ENCODE measurements around the gene PSD2. TPM values are rescaled to one million over a fixed set of nuclear protein-coding genes. Genes with fewer than 3 reads are reported as not detected.

The PSD2 gene
- total and polyA plus RNA-seq, 10 of the 15 experiments (the other 5 are each of a cell fraction or from before 2014, with no cell fraction given), result 0.02 to 0.14 (median 0.03) TPM; not detected in 5

DNA sequence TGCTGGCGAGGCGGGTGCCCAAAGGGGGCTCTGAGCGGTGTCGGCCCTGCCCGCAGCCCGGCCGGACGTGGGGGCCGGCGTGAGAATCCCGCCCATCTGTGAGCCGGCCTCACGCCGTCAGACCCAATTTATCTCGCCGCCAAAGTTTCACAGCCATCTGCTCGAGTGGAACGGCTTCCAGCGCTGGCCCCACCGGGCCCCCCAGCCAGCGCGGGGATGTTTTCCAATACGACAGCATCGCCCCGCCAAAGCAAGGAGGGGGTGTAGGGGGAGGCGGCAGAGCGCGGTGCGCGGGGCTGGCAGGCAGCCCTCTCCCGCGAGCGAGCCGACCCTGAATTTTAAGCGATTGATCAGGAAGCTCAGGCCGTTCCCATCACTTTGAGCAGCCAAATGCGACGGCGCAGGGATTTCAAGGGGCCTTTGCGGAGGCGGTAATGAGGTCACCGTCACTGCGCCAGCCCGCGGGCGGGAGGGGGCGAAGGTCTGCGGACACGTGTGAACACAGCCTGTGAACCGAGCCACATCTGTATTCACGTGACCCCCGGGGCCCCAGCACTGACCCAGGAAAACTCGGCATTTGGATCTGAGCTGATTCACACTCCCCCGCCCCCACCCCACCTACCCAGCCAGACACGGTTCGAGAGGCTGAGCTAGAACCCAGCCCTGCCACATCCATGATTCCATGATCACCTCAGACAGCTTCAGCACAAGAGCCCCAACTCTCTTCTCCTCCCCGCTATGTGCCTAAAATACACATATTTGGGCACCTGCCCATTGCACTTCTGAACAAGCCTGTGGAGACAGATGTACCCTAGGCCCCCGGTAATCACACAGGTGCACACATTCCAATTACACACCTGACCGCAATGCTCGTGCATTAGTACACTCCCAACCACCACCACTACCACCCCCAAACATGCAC is 47.8 kb upstream of the PSD2 start (continued):
- TF ChIP-seq ZBTB40 (IDR thresholded peaks at IDR 0.05; ENCODE audit: borderline replicate concordance) (0 out of 2 replicates have a peak, but pooled peaks have one; percentile 24), JUND (IDR thresholded peaks at IDR 0.05; ENCODE audit: low read depth, low read length) (0 out of 2 replicates have a peak, but pooled peaks have one; percentile 51)

- Histone ChIP-seq H3K4me3 (no peak overlapping the region), H3K4me2 (ENCODE audit: control insufficient read depth, insufficient read depth) (peak overlapping the region; percentile 98; the same call in 1 of the 2 replicates), H2AFZ (ENCODE audit: control insufficient read depth, low read depth, low read length) (no peak overlapping the region), H4K20me1 (ENCODE audit: control insufficient read depth, insufficient read depth) (no peaks in the 10 kb centered on the region; the same call in 1 of the 2 replicates), H3K9ac (ENCODE audit: control insufficient read depth, insufficient read depth, low read length) (no peak overlapping the region), H3K27me3 (replicated peaks in 1 of 2; ENCODE audit: control insufficient read depth in 2 of 2, insufficient read depth in 2 of 2, low read length in 1 of 2) (peaks cover 0 to 17% of the 10 kb centered on the region in 2 experiments; a peak in 3 of 4 replicates), H3K79me2 (ENCODE audit: control insufficient read depth, insufficient read depth, low read length) (no peaks in the 10 kb centered on the region), H3K9me3 (replicated peaks; ENCODE audit: control insufficient read depth, insufficient read depth, low read length) (no peaks in the 10 kb centered on the region), H3K36me3 (ENCODE audit: control insufficient read depth in 2 of 2, insufficient read depth in 2 of 2, low read length in 1 of 2) (no peaks in the 10 kb centered on the region), H3K4me1 (ENCODE audit: control insufficient read depth, insufficient read depth, low read length) (peaks cover 48% of the 10 kb centered on the region), H3K27ac (ENCODE audit: control insufficient read depth, insufficient read depth) (no peak overlapping the region)
- ChIA-PET CTCF (interaction anchor here (0.6 to 2.8 kb wide), 9 partner anchors 15 to 221 kb away, joined by 3 to 18 read pairs (median 5); no protein-coding TSS in a partner anchor), POLR2A (interaction anchor here (0.6 to 3.6 kb wide), 8 partner anchors 9 to 1888 kb away, joined by 3 to 31 read pairs (median 5); partner anchors contain the start of genes HDAC3 and RELL2), RAD21 (ENCODE audit: unreplicated experiment) (interaction anchor here (0.8 to 5.3 kb wide), 12 partner anchors 17 to 212 kb away, joined by 3 to 60 read pairs (median 14); partner anchors contain the start of gene CXXC5), SMC1A (ENCODE audit: uncharacterized antibody, unreplicated experiment) (interaction anchor here (0.8 to 7.1 kb wide), 8 partner anchors 9 to 272 kb away, joined by 3 to 50 read pairs (median 8); no protein-coding TSS in a partner anchor)
- intact Hi-C loops (cut with micrococcal nuclease; ENCODE audit: unreplicated experiment) (loop anchor here (5.0 kb wide), 3 partner anchors 36 to 111 kb away; no protein-coding TSS in a partner anchor), in situ Hi-C loops (cut with MboI) (no loop called here)
- BruUV-seq (replicated peaks), result no TSS peak
- FAIRE-seq (no peak), ATAC-seq (no peak), DNase-seq (ENCODE audit: low read depth, low spot score) (no peak)
- TF ChIP-seq, protein P1, sequence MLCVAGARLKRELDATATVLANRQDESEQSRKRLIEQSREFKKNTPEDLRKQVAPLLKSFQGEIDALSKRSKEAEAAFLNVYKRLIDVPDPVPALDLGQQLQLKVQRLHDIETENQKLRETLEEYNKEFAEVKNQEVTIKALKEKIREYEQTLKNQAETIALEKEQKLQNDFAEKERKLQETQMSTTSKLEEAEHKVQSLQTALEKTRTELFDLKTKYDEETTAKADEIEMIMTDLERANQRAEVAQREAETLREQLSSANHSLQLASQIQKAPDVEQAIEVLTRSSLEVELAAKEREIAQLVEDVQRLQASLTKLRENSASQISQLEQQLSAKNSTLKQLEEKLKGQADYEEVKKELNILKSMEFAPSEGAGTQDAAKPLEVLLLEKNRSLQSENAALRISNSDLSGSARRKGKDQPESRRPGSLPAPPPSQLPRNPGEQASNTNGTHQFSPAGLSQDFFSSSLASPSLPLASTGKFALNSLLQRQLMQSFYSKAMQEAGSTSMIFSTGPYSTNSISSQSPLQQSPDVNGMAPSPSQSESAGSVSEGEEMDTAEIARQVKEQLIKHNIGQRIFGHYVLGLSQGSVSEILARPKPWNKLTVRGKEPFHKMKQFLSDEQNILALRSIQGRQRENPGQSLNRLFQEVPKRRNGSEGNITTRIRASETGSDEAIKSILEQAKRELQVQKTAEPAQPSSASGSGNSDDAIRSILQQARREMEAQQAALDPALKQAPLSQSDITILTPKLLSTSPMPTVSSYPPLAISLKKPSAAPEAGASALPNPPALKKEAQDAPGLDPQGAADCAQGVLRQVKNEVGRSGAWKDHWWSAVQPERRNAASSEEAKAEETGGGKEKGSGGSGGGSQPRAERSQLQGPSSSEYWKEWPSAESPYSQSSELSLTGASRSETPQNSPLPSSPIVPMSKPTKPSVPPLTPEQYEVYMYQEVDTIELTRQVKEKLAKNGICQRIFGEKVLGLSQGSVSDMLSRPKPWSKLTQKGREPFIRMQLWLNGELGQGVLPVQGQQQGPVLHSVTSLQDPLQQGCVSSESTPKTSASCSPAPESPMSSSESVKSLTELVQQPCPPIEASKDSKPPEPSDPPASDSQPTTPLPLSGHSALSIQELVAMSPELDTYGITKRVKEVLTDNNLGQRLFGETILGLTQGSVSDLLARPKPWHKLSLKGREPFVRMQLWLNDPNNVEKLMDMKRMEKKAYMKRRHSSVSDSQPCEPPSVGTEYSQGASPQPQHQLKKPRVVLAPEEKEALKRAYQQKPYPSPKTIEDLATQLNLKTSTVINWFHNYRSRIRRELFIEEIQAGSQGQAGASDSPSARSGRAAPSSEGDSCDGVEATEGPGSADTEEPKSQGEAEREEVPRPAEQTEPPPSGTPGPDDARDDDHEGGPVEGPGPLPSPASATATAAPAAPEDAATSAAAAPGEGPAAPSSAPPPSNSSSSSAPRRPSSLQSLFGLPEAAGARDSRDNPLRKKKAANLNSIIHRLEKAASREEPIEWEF (IDR thresholded peaks at IDR 0.05; ENCODE audit: insufficient replicate concordance, low read depth, low read length), result no peak
- TF ChIP-seq ZBTB33 (IDR thresholded peaks at IDR 0.05), result 0 out of 2 replicates have a peak, but pooled peaks have one; percentile 13
- WGBS (ENCODE audit: insufficient coverage, insufficient replicate concordance, low lambda C conversion rate, missing lambda C conversion rate), result 53% methylated on average over 27 of the region's 27 CpGs
These were observed 47.1 kb upstream of the PSD2 start for GRCh38 chr5:139748505-139748826.

Measured in GM12878 (cell line).